CD4-positive, alpha-beta T cell (primary cell): Measurements from ENCODE around the gene COX19. TPM values are rescaled to one million over a fixed set of nuclear protein-coding genes. Genes with fewer than 3 reads are reported as not detected.

Experiments
- ATAC-seq: fragments of 200-7000 bp; cut with Tn5 transposase; one replicate; pipeline ENCODE4 v1.10.0; 2022; ENCODE audit warnings: mild to moderate bottlenecking; ENCODE audit not compliant: poor library complexity
- CTCF ChIA-PET: fragments of 350-600 bp; sonication (Branson Sonifier 250); formaldehyde crosslinking; loops from one replicate; lab custom pipeline; 2021; ENCODE audit warnings: antibody characterized with exemption, inconsistent platforms; lab: Charles Lee
- POLR2A ChIA-PET: fragments of 350-600 bp; sonication (Branson Sonifier 250); formaldehyde crosslinking; loops from one replicate; lab custom pipeline; 2021; ENCODE audit warnings: antibody characterized with exemption, inconsistent platforms; lab: Charles Lee
- DNase-seq, 14 experiments: peaks; one replicate each; pipeline ENCODE4 v3.0.0-alpha.2; 2013 to 2020; ENCODE audit warnings: mixed read lengths in 2 of 14
- H3K27ac ChIP-seq, 2 donors: one replicate each; pipeline versions ENCODE4 v1.5.1 to v1.7.0; 2013; ENCODE audit warnings: low read length in 2 of 2, low read depth in 1 of 2, mild to moderate bottlenecking in 1 of 2
- H3K27me3 ChIP-seq, 2 experiments: 1 replicate in 1 of 2; 2 replicates in 1 of 2; pipeline versions ENCODE4 v1.6.1 to v1.7.0; 2013; ENCODE audit warnings: low read length in 2 of 2, control low read depth in 1 of 2, mild to moderate bottlenecking in 1 of 2, moderate library complexity in 1 of 2; ENCODE audit not compliant: insufficient read depth in 2 of 2, control insufficient read depth in 1 of 2
- H3K36me3 ChIP-seq: one replicate; pipeline ENCODE4 v1.6.1; 2013; ENCODE audit warnings: low read length, control low read depth; ENCODE audit not compliant: insufficient read depth
- H3K4me1 ChIP-seq: one replicate; pipeline ENCODE4 v1.6.1; 2013; ENCODE audit warnings: low read length, control low read depth; ENCODE audit not compliant: insufficient read depth
- H3K4me3 ChIP-seq: one replicate; pipeline ENCODE4 v1.5.1; 2013; ENCODE audit warnings: mild to moderate bottlenecking, low read length, moderate library complexity
- H3K9me3 ChIP-seq, 2 experiments: 1 replicate in 1 of 2; 2 replicates in 1 of 2; pipeline versions ENCODE4 v1.6.1 to v1.7.0; 2013; ENCODE audit warnings: low read length in 2 of 2, mild to moderate bottlenecking in 2 of 2, control low read depth in 1 of 2, moderate library complexity in 1 of 2; ENCODE audit not compliant: control insufficient read depth in 1 of 2, insufficient read depth in 1 of 2
- H3K27ac Mint-ChIP-seq: one replicate; pipeline ENCODE4 v1.8.0; 2020; ENCODE audit warnings: mixed read lengths
- H3K27me3 Mint-ChIP-seq: one replicate; pipeline ENCODE4 v1.8.0; 2021; ENCODE audit warnings: mixed read lengths
- H3K36me3 Mint-ChIP-seq: one replicate; pipeline ENCODE4 v1.8.0; 2021; ENCODE audit warnings: low read depth, mixed read lengths
- H3K4me1 Mint-ChIP-seq: one replicate; pipeline ENCODE4 v1.8.0; 2021; ENCODE audit warnings: low read depth, mixed read lengths
- H3K4me3 Mint-ChIP-seq: one replicate; pipeline ENCODE4 v1.8.0; 2020; ENCODE audit warnings: mild to moderate bottlenecking, mixed read lengths
- H3K9me3 Mint-ChIP-seq: one replicate; pipeline ENCODE4 v1.8.0; 2020; ENCODE audit warnings: mixed read lengths
- CTCF ChIP-seq: fragments of 200-600 bp; IDR thresholded peaks from one replicate; pipeline ENCODE4 v1.8.0; 2022; ENCODE audit warnings: antibody characterized with exemption, mild to moderate bottlenecking
- intact Hi-C, 2 experiments: fragments of 100-400 bp; cut with DNase I in 1 of 2; cut with micrococcal nuclease in 1 of 2; formaldehyde crosslinking; loops; one replicate each; pipeline versions ENCODE4 v1.15.1 to v1.9.0; 2023 to 2025; cut with DNase I, micrococcal nuclease
- total RNA-seq, 174 experiments: library from RNA in 2 of 174; stranded (reverse) in 2 of 174; gene quantifications; one replicate each; pipeline ENCODE4 v1.2.3 and lab custom pipeline; 2021 to 2026

COX19 gene
- total RNA-seq, 2 experiments from 2014 or later, result 47.7 to 51.8 TPM

GRCh38 chr7:1010226-1010625, 34.9 kb upstream of the COX19 start:
- Mint-ChIP-seq H3K4me1 (peaks cover 7% of the 10 kb centered on the region), H3K4me3 (no peak overlapping the region), H3K36me3 (peaks cover 14% of the 10 kb centered on the region), H3K27me3 (no peaks in the 10 kb centered on the region), H3K9me3 (no peaks in the 10 kb centered on the region), H3K27ac (no peak overlapping the region)
- no peaks in the 10 kb centered on the region for H3K27me3 ChIP-seq
- ChIA-PET POLR2A (no interaction called here), CTCF (no interaction called here)
- no peak for ATAC-seq
- H3K9me3 ChIP-seq, result peaks cover 0 to 7% of the 10 kb centered on the region in 2 experiments
- no peak overlapping the region for H3K4me3 ChIP-seq
- no peak for TF ChIP-seq CTCF
- peaks cover 29% of the 10 kb centered on the region for H3K4me1 ChIP-seq
- no peak overlapping the region for H3K27ac ChIP-seq
- intact Hi-C loops, result no loop called here
- peaks cover 22% of the 10 kb centered on the region for H3K36me3 ChIP-seq
- no peak for DNase-seq

- H3K27me3 Mint-ChIP-seq, result no peaks in the 10 kb centered on the region
- DNase-seq (no peak), ATAC-seq (no peak)
- Histone ChIP-seq H3K9me3 (peaks cover 0 to 7% of the 10 kb centered on the region in 2 experiments), H3K27me3 (no peaks in the 10 kb centered on the region), H3K36me3 (peaks cover 22% of the 10 kb centered on the region), H3K4me1 (peaks cover 25% of the 10 kb centered on the region), H3K4me3 (no peak overlapping the region), H3K27ac (no peak overlapping the region)
- H3K27ac Mint-ChIP-seq, result no peak overlapping the region
- no peak overlapping the region for H3K4me3 Mint-ChIP-seq
- ChIA-PET POLR2A (no interaction called here), CTCF (no interaction called here)
- H3K9me3 Mint-ChIP-seq, result no peaks in the 10 kb centered on the region
- H3K4me1 Mint-ChIP-seq, result peaks cover 7% of the 10 kb centered on the region
- intact Hi-C loops, result no loop called here
- peaks cover 14% of the 10 kb centered on the region for H3K36me3 Mint-ChIP-seq
- TF ChIP-seq CTCF, result no peak
These were observed 34.4 kb upstream of the COX19 start for GRCh38 chr7:1009747-1010146.

GRCh38 chr7:1008733-1009363, 33.5 kb upstream of the COX19 start:
- POLR2A ChIA-PET, result no interaction called here
- H3K9me3 Mint-ChIP-seq, result no peaks in the 10 kb centered on the region

More at GRCh38 chr7:1008733-1009363, 33.5 kb upstream of the COX19 start:
- H3K4me3 ChIP-seq, result no peak overlapping the region
- peaks cover 14% of the 10 kb centered on the region for H3K36me3 Mint-ChIP-seq
- H3K4me1 ChIP-seq, result peaks cover 24% of the 10 kb centered on the region
- H3K27ac ChIP-seq, result no peak overlapping the region
- H3K27me3 Mint-ChIP-seq, result no peaks in the 10 kb centered on the region
- intact Hi-C loops, result no loop called here
- DNase-seq (no peak), ATAC-seq (no peak)
- H3K27ac Mint-ChIP-seq, result no peak overlapping the region
- no peaks in the 10 kb centered on the region for H3K27me3 ChIP-seq
- CTCF ChIA-PET, result no interaction called here
- no peak overlapping the region for H3K4me3 Mint-ChIP-seq
- H3K9me3 ChIP-seq, result peaks cover 0 to 7% of the 10 kb centered on the region in 2 experiments
- H3K36me3 ChIP-seq, result peaks cover 22% of the 10 kb centered on the region
- no peak for TF ChIP-seq CTCF
- H3K4me1 Mint-ChIP-seq, result peaks cover 7% of the 10 kb centered on the region
